ENCODE results near the gene VDAC2.

Gene VDAC2

GRCh38 chr10:75260990-75261389 lies 50.4 kb downstream of the VDAC2 start:
- Histone ChIP-seq H3K27ac (ENCODE audit: low read depth, low read length, poor library complexity, severe bottlenecking) (no peak overlapping the region), H3K4me3 (ENCODE audit: low read depth, low read length, poor library complexity, severe bottlenecking) (no peak overlapping the region), H3K36me3 (ENCODE audit: insufficient read depth, low read length) (no peaks in the 10 kb centered on the region), H3K9ac (ENCODE audit: low read length) (no peak overlapping the region), H3K27me3 (ENCODE audit: insufficient read depth, low read length) (0 out of 2 replicates have a peak, but pooled peaks cover 8% of the 10 kb centered on the region), H4K20me1 (ENCODE audit: insufficient read depth, low read length) (no peaks in the 10 kb centered on the region), H3K9me2 (ENCODE audit: low read depth, low read length) (no peaks in the 10 kb centered on the region), H2AFZ (ENCODE audit: low read length) (no peak overlapping the region), H3F3A (ENCODE audit: insufficient read depth, low read length) (no peaks in the 10 kb centered on the region), H3K9me3 (ENCODE audit: low read length) (no peaks in the 10 kb centered on the region), H3K4me1 (ENCODE audit: insufficient read depth, low read length, severe bottlenecking) (no peaks in the 10 kb centered on the region), H3K4me2 (ENCODE audit: low read length) (no peak overlapping the region), H3K79me2 (ENCODE audit: insufficient read depth, low read length) (no peaks in the 10 kb centered on the region)
- no peak for TF ChIP-seq EZH2 (IDR thresholded peaks at IDR 0.05; ENCODE audit: borderline replicate concordance, low read length)
- no peak for TF ChIP-seq CTCF (IDR thresholded peaks at IDR 0.05; ENCODE audit: low read length)

GRCh38 chr10:75261813-75262705 lies 51.5 kb downstream of the VDAC2 start:
- H2AFZ ChIP-seq (ENCODE audit: low read length), result no peak overlapping the region
- no peak overlapping the region for H3K27ac ChIP-seq (ENCODE audit: low read depth, low read length, poor library complexity, severe bottlenecking)
- no peak overlapping the region for H3K4me2 ChIP-seq (ENCODE audit: low read length)
- no peak for TF ChIP-seq CTCF (IDR thresholded peaks at IDR 0.05; ENCODE audit: low read length)
- 0 out of 2 replicates have a peak, but pooled peaks cover 8% of the 10 kb centered on the region for H3K27me3 ChIP-seq (ENCODE audit: insufficient read depth, low read length)
- no peaks in the 10 kb centered on the region for H3K9me2 ChIP-seq (ENCODE audit: low read depth, low read length)
- H3K9ac ChIP-seq (ENCODE audit: low read length), result no peak overlapping the region
- no peaks in the 10 kb centered on the region for H3F3A ChIP-seq (ENCODE audit: insufficient read depth, low read length)
- no peaks in the 10 kb centered on the region for H3K36me3 ChIP-seq (ENCODE audit: insufficient read depth, low read length)
- no peaks in the 10 kb centered on the region for H4K20me1 ChIP-seq (ENCODE audit: insufficient read depth, low read length)
- H3K4me1 ChIP-seq (ENCODE audit: insufficient read depth, low read length, severe bottlenecking), result no peaks in the 10 kb centered on the region
- H3K4me3 ChIP-seq (ENCODE audit: low read depth, low read length, poor library complexity, severe bottlenecking), result no peak overlapping the region
- no peaks in the 10 kb centered on the region for H3K9me3 ChIP-seq (ENCODE audit: low read length)
- no peaks in the 10 kb centered on the region for H3K79me2 ChIP-seq (ENCODE audit: insufficient read depth, low read length)

- no peaks in the 10 kb centered on the region for H3K9me2 ChIP-seq (ENCODE audit: low read depth, low read length)
- no peak overlapping the region for H3K27ac ChIP-seq (ENCODE audit: low read depth, low read length, poor library complexity, severe bottlenecking)
- no peaks in the 10 kb centered on the region for H4K20me1 ChIP-seq (ENCODE audit: insufficient read depth, low read length)
- 0 out of 2 replicates have a peak, but pooled peaks cover 8% of the 10 kb centered on the region for H3K27me3 ChIP-seq (ENCODE audit: insufficient read depth, low read length)
- H3K4me2 ChIP-seq (ENCODE audit: low read length), result no peak overlapping the region
- no peaks in the 10 kb centered on the region for H3K36me3 ChIP-seq (ENCODE audit: insufficient read depth, low read length)
- H3K4me1 ChIP-seq (ENCODE audit: insufficient read depth, low read length, severe bottlenecking), result no peaks in the 10 kb centered on the region
- no peaks in the 10 kb centered on the region for H3F3A ChIP-seq (ENCODE audit: insufficient read depth, low read length)
- no peaks in the 10 kb centered on the region for H3K79me2 ChIP-seq (ENCODE audit: insufficient read depth, low read length)
- no peak overlapping the region for H3K4me3 ChIP-seq (ENCODE audit: low read depth, low read length, poor library complexity, severe bottlenecking)
- H2AFZ ChIP-seq (ENCODE audit: low read length), result no peak overlapping the region
- no peak for TF ChIP-seq EZH2 (IDR thresholded peaks at IDR 0.05; ENCODE audit: borderline replicate concordance, low read length)
- TF ChIP-seq CTCF (IDR thresholded peaks at IDR 0.05; ENCODE audit: low read length), result no peak
- no peak overlapping the region for H3K9ac ChIP-seq (ENCODE audit: low read length)
- H3K9me3 ChIP-seq (ENCODE audit: low read length), result no peaks in the 10 kb centered on the region
Measured at GRCh38 chr10:75263806-75264205, 53.2 kb downstream of the VDAC2 start.
